SK-N-SH treated with all-trans-retinoic acid at 6 μM for 48 hours (cell line): Measurements from ENCODE around the gene RBM47.
"Not testable (repeated sequence)": the region's sequence is repeated elsewhere in the genome, so short reads cannot be mapped to it uniquely, and the experiment has no call there.

Experiments used
- ATAC-seq: fragments of 200-7000 bp; cut with Tn5 transposase; 3 replicates; pipeline ENCODE4 v1.9.1; 2020; ENCODE audit warnings: mild to moderate bottlenecking, moderate library complexity
- ARNTL ChIP-seq: fragments of 450-650 bp; formaldehyde crosslinking; IDR thresholded peaks from 2 replicates; pipeline ENCODE4 v1.5.0; 2020; ENCODE audit warnings: low read depth, mild to moderate bottlenecking, moderate library complexity, borderline replicate concordance
- BACH2 ChIP-seq: fragments of 250-450 bp; sonication (Bioruptor Pico); IDR thresholded peaks from 2 replicates; pipeline ENCODE4 v1.9.0; 2021; ENCODE audit warnings: mild to moderate bottlenecking, borderline replicate concordance
- CREB5 ChIP-seq: fragments of 250-450 bp; sonication (Bioruptor Pico); IDR thresholded peaks from 2 replicates; pipeline ENCODE4 v1.5.1; 2020; ENCODE audit warnings: low read depth, mild to moderate bottlenecking, moderate library complexity
- CSDC2 ChIP-seq: fragments of 250-450 bp; sonication (Bioruptor Pico); IDR thresholded peaks from 2 replicates; pipeline ENCODE4 v1.5.0; 2020; ENCODE audit warnings: mild to moderate bottlenecking, moderate library complexity
- CSRNP3 ChIP-seq: fragments of 250-450 bp; sonication (Bioruptor Pico); IDR thresholded peaks from 2 replicates; pipeline ENCODE4 v1.5.1; 2021; ENCODE audit warnings: mild to moderate bottlenecking, moderate library complexity
- ESRRG ChIP-seq: fragments of 250-450 bp; sonication (Bioruptor Pico); IDR thresholded peaks from 2 replicates; pipeline ENCODE4 v1.6.1; 2021; ENCODE audit warnings: mild to moderate bottlenecking
- GLIS3 ChIP-seq: fragments of 250-450 bp; sonication (Bioruptor Pico); IDR thresholded peaks from 2 replicates; pipeline ENCODE4 v1.5.0; 2020; ENCODE audit warnings: mild to moderate bottlenecking, moderate library complexity
- ISL1 ChIP-seq: fragments of 250-450 bp; sonication (Bioruptor Pico); IDR thresholded peaks from 2 replicates; pipeline ENCODE4 v2.1.2; 2022; ENCODE audit warnings: mild to moderate bottlenecking, moderate library complexity
- OSR1 ChIP-seq: fragments of 250-450 bp; sonication (Bioruptor Pico); IDR thresholded peaks from 2 replicates; pipeline ENCODE4 v1.8.0; 2022; ENCODE audit warnings: moderate library complexity, mild to moderate bottlenecking, inconsistent platforms
- PATZ1 ChIP-seq: fragments of 250-450 bp; sonication (Bioruptor Pico); IDR thresholded peaks from 2 replicates; pipeline ENCODE4 v1.8.0; 2020; ENCODE audit warnings: mild to moderate bottlenecking, moderate library complexity, borderline replicate concordance
- PPARA ChIP-seq: fragments of 250-450 bp; sonication (Bioruptor Pico); IDR thresholded peaks from 2 replicates; pipeline ENCODE4 v1.5.0; 2020; ENCODE audit warnings: mild to moderate bottlenecking, borderline replicate concordance
- RARB ChIP-seq: fragments of 250-450 bp; sonication (Bioruptor Pico); IDR thresholded peaks from 2 replicates; pipeline ENCODE4 v1.8.0; 2021; ENCODE audit warnings: mild to moderate bottlenecking, moderate library complexity
- SNAI2 ChIP-seq: fragments of 250-450 bp; sonication (Bioruptor Pico); IDR thresholded peaks from 2 replicates; pipeline ENCODE4 v1.5.0; 2020; ENCODE audit warnings: mild to moderate bottlenecking, moderate library complexity
- TCF4 ChIP-seq: fragments of 250-450 bp; sonication (Bioruptor Pico); IDR thresholded peaks from 2 replicates; pipeline ENCODE4 v1.8.0; 2021; ENCODE audit warnings: mild to moderate bottlenecking, moderate library complexity, borderline replicate concordance
- TOX ChIP-seq: fragments of 250-450 bp; sonication (Bioruptor Pico); IDR thresholded peaks from 2 replicates; pipeline ENCODE4 v1.8.0; 2021; ENCODE audit warnings: mild to moderate bottlenecking, moderate library complexity, borderline replicate concordance
- TSHZ2 ChIP-seq: fragments of 250-450 bp; sonication (Bioruptor Pico); IDR thresholded peaks from 2 replicates; pipeline ENCODE4 v1.5.0; 2020; ENCODE audit warnings: mild to moderate bottlenecking, moderate library complexity
- ZC3H10 ChIP-seq: fragments of 250-450 bp; sonication (Bioruptor Pico); IDR thresholded peaks from 2 replicates; pipeline ENCODE4 v1.5.1; 2021; ENCODE audit warnings: mild to moderate bottlenecking, moderate library complexity
- ZFP3 ChIP-seq: fragments of 250-450 bp; sonication (Bioruptor Pico); IDR thresholded peaks from 2 replicates; pipeline ENCODE4 v1.5.0; 2020; ENCODE audit warnings: mild to moderate bottlenecking, moderate library complexity
- ZFP30 ChIP-seq: fragments of 450-650 bp; formaldehyde crosslinking; IDR thresholded peaks from 2 replicates; pipeline ENCODE4 v1.5.0; 2022; ENCODE audit warnings: mild to moderate bottlenecking, moderate library complexity
- ZNF70 ChIP-seq: fragments of 450-650 bp; formaldehyde crosslinking; IDR thresholded peaks from 2 replicates; pipeline ENCODE4 v1.5.0; 2020; ENCODE audit warnings: mild to moderate bottlenecking, moderate library complexity
- ZNF8 ChIP-seq: fragments of 450-650 bp; formaldehyde crosslinking; IDR thresholded peaks from 2 replicates; pipeline ENCODE4 v1.5.0; 2020; ENCODE audit warnings: mild to moderate bottlenecking, moderate library complexity
- TF ChIP-seq, protein P1 (sequence below): fragments of 250-450 bp; sonication (Bioruptor Pico); IDR thresholded peaks from 2 replicates; pipeline ENCODE4 v1.8.0; 2021; ENCODE audit warnings: low read depth, mild to moderate bottlenecking, moderate library complexity, borderline replicate concordance

Gene RBM47

DNA sequence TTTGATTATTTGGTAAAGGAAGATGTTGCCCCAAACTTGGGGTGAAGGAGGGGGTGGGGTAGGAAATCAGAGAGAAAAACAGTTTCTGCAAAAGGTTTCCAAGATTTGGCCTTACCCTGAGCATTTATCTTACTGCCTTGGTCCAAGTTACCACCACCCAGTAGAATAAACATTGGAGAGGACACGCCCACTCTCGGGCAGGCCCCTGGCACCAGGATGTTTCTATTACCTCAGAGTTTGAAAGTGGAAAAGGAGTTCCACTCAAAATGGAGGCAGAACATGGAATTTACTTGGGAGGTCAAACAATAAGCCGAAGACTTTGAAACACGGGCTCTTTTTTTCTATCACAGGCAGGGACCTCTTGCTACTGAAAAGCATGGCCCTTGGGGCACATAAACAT lies 180.8 kb downstream of the RBM47 start (continued):
- TF ChIP-seq ZNF8 (CRISPR knock-in tag): no peak
- TF ChIP-seq ZFP3 (CRISPR knock-in tag): no peak
- no peak for TF ChIP-seq ARNTL
- TF ChIP-seq ZFP30 (CRISPR knock-in tag): no peak

DNA sequence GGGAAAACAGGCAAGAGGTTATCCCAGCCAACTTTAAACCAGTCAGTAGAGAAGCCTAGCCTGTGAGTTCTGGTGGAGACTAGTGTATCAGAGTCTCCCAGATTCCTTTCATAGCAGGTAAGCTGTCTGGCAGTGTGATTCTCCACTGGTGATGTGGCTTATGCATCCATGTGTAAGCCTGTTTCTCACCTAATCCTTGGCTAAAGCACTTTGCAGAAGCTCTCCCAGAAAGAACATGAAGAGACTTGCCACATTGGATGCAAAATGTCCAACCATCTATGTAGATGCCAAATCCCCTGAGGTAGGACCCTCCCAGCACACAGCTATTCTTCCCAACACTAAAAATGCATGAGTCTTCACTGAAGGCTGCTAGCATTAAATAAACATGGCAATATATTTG lies 182.8 kb downstream of the RBM47 start:
- ATAC-seq: peak; percentile 40; the same call in 1 of the 3 replicates
- TF ChIP-seq TCF4 (CRISPR knock-in tag) (no peak), PPARA (CRISPR knock-in tag) (no peak), OSR1 (CRISPR knock-in tag) (no peak), CREB5 (no peak), ZFP30 (CRISPR knock-in tag) (no peak), PATZ1 (CRISPR knock-in tag) (no peak), ZC3H10 (CRISPR knock-in tag) (no peak), ARNTL (no peak), ESRRG (CRISPR knock-in tag) (no peak), CSRNP3 (CRISPR knock-in tag) (no peak), BACH2 (no peak), CSDC2 (CRISPR knock-in tag) (no peak), ZFP3 (CRISPR knock-in tag) (no peak), ZNF8 (CRISPR knock-in tag) (no peak), ZNF70 (CRISPR knock-in tag) (no peak), GLIS3 (CRISPR knock-in tag) (no peak), TOX (no peak), TSHZ2 (CRISPR knock-in tag) (no peak)

DNA sequence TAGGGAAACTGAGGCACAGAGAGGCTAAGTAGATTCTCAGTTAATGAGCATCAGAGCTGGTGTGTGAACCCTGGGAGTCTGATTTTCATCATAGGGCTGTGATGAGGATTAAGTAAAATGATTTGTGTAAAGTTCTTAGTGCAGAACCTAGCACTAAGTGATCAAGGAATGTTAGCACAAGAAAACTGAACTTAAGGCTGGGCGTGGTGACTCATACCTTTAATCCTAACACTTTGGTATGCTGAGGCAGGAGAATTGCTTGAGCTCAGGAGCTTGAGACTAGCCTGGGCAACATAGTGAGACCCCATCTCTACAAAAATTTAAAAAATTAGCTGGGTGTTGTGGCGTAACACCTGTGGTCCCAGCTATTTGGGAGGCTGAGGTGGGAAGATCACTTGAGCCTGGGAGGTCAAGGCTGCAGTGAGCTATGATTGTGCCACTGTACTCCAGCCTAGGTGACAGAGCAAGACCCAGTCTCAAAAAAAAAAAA lies 183.4 kb downstream of the RBM47 start:
- not testable (repeated sequence) for ATAC-seq

DNA sequence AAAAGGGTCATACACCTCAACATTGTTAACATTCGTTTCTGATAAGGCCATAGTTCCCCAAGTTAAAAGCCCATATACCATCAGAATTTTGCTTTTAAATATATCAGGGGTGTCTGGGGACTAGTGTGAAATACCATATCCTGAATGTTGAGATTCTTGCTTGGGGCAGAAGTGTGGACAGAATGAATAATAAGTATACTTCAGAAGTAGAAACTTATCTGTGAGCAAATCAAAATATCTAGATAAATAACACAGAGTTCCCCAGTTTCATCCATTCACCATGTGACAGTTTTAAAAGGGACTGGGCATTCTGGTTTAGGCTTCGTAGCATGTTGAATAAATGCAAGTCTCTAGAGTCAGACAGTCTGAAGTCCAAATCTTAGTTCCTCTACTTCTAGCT lies 184.0 kb downstream of the RBM47 start:
- no peak for ATAC-seq
- TF ChIP-seq ZFP30 (CRISPR knock-in tag) (no peak), CSRNP3 (CRISPR knock-in tag) (no peak), RARB (CRISPR knock-in tag) (no peak), BACH2 (no peak), SNAI2 (no peak), ISL1 (no peak), ZFP3 (CRISPR knock-in tag) (no peak), ZC3H10 (CRISPR knock-in tag) (no peak), OSR1 (CRISPR knock-in tag) (no peak), ESRRG (CRISPR knock-in tag) (no peak), TSHZ2 (CRISPR knock-in tag) (no peak), ZNF8 (CRISPR knock-in tag) (no peak)
- TF ChIP-seq, protein P1, sequence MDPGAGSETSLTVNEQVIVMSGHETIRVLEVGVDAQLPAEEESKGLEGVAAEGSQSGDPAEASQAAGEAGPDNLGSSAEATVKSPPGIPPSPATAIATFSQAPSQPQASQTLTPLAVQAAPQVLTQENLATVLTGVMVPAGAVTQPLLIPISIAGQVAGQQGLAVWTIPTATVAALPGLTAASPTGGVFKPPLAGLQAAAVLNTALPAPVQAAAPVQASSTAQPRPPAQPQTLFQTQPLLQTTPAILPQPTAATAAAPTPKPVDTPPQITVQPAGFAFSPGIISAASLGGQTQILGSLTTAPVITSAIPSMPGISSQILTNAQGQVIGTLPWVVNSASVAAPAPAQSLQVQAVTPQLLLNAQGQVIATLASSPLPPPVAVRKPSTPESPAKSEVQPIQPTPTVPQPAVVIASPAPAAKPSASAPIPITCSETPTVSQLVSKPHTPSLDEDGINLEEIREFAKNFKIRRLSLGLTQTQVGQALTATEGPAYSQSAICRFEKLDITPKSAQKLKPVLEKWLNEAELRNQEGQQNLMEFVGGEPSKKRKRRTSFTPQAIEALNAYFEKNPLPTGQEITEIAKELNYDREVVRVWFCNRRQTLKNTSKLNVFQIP (CRISPR knock-in tag): no peak
